Ishikawa (cell line): ENCODE results near the gene ARHGEF1.

ENCODE experiments used
- CREB1 ChIP-seq: IDR thresholded peaks from 2 replicates; pipeline ENCODE4 v1.6.1; 2012; ENCODE audit warnings: low read depth
- EGR1 ChIP-seq: IDR thresholded peaks from 2 replicates; pipeline ENCODE4 v1.6.1; 2012
- EP300 ChIP-seq: IDR thresholded peaks from 2 replicates; pipeline ENCODE4 v1.6.1; 2012; ENCODE audit warnings: borderline replicate concordance
- FOXM1 ChIP-seq: IDR thresholded peaks from 2 replicates; pipeline ENCODE4 v1.6.1; 2012; ENCODE audit warnings: low read depth, borderline replicate concordance
- MAX ChIP-seq: IDR thresholded peaks from 2 replicates; pipeline ENCODE4 v1.6.1; 2012
- NFIC ChIP-seq: IDR thresholded peaks from 2 replicates; pipeline ENCODE4 v1.6.1; 2012
- RAD21 ChIP-seq: IDR thresholded peaks from 2 replicates; pipeline ENCODE4 v1.6.1; 2012; ENCODE audit warnings: low read depth
- REST ChIP-seq: IDR thresholded peaks from 2 replicates; pipeline ENCODE4 v1.6.1; 2012; ENCODE audit warnings: low read depth, mild to moderate bottlenecking
- TAF1 ChIP-seq: IDR thresholded peaks from 2 replicates; pipeline ENCODE4 v1.6.1; 2012; ENCODE audit warnings: low read depth, mild to moderate bottlenecking
- TCF12 ChIP-seq: IDR thresholded peaks from 2 replicates; pipeline ENCODE4 v1.6.1; 2012; ENCODE audit warnings: low read depth
- TEAD4 ChIP-seq: IDR thresholded peaks from 2 replicates; pipeline ENCODE4 v1.6.1; 2012
- YY1 ChIP-seq: IDR thresholded peaks from 2 replicates; pipeline ENCODE4 v1.6.1; 2012; ENCODE audit warnings: low read depth
- ZBTB7A ChIP-seq: IDR thresholded peaks from 2 replicates; pipeline ENCODE4 v1.6.1; 2012; ENCODE audit warnings: low read depth

GRCh38 chr19:41892173-41892902 is 9.4 kb downstream of the ARHGEF1 start:
- TF ChIP-seq TCF12 (no peak), RAD21 (no peak), TEAD4 (no peak), REST (no peak), EP300 (no peak), TAF1 (no peak), NFIC (no peak), EGR1 (no peak), ZBTB7A (no peak), MAX (no peak), FOXM1 (no peak), YY1 (no peak), CREB1 (no peak)
